Astrocyte of the hippocampus (primary cell): ENCODE data around the gene DNAH2.

Source experiments
- DNase-seq: peaks from one replicate; pipeline ENCODE4 v3.0.0; 2011; ENCODE audit warnings: low read depth, low spot score

DNAH2 gene

DNA sequence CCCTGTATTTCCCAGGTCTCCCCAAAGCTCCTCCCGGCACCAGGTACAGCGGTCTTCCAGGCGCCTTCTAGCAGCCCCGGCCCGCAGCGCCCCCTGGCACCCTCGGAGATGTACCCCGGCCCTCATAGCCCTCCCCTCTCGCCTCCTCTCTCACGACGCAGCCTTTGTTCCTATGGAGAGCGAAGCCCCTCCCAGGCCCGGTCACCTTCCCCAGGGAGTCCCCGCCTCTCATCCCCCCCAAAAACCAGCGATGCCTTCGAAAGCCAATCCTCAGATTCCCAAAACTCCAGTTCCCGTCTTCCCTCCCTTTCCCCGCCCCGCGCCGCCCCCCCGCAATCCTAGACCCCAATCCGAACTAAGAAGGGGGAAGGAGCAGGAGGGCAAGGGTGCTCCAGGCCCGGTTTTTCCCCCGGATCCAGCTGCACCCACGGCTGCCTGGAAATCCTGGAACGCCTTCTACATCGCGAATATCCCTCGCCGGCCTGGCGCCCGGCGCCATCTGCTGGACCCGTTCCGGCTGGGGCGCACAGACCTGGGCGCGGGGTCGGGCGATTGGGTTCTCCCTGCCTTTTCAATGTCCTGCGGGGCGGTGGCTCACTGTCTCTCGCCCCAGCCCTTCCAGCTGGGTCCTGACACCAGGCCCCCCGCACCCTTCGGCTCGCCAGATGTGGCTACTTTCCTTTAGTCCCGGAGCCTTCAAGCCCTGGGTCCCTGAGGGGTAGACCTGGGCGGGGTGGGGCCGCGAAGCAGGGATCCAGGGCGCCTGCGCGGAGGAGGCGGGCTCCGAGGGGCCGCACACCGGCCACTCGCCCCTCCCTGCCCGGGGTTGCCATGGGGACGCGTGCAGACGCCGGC lies at the start of gene DNAH2:
DNAH2 (plus strand) TSS at position 844 of the 855 bp plus-strand sequence. CDS start 1,991 bp downstream, outside the sequence.
- DNase-seq, result peak; percentile 96

- no peak for DNase-seq
Observed at GRCh38 chr17:7668482-7668881, 49.1 kb upstream of the DNAH2 start.

GRCh38 chr17:7673239-7673638 lies 44.3 kb upstream of the DNAH2 start:
- no peak for DNase-seq

DNA sequence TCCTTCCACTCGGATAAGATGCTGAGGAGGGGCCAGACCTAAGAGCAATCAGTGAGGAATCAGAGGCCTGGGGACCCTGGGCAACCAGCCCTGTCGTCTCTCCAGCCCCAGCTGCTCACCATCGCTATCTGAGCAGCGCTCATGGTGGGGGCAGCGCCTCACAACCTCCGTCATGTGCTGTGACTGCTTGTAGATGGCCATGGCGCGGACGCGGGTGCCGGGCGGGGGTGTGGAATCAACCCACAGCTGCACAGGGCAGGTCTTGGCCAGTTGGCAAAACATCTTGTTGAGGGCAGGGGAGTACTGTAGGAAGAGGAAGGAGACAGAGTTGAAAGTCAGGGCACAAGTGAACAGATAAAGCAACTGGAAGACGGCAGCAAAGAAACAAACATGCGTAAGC lies 42.6 kb upstream of the DNAH2 start:
- DNase-seq, result no peak

- peak; percentile 37 for DNase-seq
Observed at GRCh38 chr17:7676533-7676932, 41.0 kb upstream of the DNAH2 start.

DNA sequence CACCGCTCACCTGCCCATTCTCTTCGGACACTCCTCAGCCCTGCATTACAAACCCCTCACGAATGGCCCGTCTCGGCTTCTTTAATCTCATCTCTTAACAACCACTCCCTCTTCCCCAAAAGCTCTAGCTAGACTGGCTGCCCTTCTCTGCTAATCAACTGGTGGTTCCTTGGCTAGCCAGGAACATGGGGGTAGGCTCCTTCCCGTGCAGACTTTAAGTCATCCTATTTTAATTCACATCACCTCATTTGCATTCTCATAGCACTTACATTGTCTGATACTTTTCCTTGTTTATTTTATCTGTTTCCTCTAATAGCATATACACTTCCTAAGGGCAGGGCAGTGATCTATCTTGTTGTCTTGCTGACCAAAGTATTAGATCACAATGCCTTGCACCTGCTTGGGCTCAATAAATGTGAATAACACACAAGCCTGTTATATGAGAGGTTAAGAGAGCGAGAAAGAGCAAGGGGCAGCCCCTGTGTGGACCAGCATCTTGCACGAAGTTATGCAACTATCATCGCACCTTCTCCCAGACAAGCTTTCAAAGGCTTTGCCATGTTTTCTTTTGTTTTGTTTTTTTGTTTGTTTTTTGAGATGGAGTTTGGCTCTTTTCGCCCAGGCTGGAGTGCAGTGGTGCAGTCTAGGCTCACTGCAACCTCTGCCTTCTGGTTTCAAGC lies 40.0 kb upstream of the DNAH2 start:
- DNase-seq, result no peak

DNA sequence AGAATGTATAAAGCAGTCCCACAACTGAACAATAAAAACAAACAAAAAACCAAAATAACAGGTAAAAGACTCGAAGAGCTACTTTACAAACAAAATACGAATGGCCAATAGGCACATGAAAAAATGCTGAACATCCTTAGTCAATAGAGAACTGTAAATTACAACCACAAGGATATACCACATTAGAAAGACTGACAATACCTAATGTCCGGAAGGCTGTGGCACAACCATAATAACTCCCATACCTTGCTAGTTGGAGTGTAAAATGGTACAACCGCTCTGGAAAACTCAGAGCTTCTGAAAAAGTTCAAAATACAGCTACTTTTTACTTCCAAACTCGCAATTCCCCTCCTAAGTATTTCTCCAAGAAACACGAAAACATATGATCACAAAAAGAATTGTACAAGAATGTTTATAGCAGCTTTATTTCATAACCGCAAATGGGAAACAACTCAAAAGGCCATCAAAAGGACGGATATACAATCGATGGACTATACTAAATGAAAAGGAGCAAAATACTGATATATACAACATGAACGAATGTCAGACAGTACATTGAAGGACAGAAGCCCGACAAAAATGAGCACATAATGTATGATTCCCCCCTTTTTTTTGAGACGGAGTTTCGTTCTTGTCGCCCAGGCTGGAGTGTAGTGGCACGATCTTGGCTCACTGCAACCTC lies 32.6 kb upstream of the DNAH2 start:
- peak; percentile 14 for DNase-seq

- DNase-seq, result peak; percentile 96
Observed at GRCh38 chr17:7685533-7686221, 31.9 kb upstream of the DNAH2 start.

GRCh38 chr17:7686222-7687071 lies 31.1 kb upstream of the DNAH2 start:
- DNase-seq, result peak; percentile 92

GRCh38 chr17:7687072-7687907 lies 30.3 kb upstream of the DNAH2 start, which contains the start of gene TP53:
Gene TP53, minus strand, starts transcription at chr17:7687490. Its CDS starts 10,896 bp downstream, at chr17:7676594.
- DNase-seq, result peak; percentile 95

DNA sequence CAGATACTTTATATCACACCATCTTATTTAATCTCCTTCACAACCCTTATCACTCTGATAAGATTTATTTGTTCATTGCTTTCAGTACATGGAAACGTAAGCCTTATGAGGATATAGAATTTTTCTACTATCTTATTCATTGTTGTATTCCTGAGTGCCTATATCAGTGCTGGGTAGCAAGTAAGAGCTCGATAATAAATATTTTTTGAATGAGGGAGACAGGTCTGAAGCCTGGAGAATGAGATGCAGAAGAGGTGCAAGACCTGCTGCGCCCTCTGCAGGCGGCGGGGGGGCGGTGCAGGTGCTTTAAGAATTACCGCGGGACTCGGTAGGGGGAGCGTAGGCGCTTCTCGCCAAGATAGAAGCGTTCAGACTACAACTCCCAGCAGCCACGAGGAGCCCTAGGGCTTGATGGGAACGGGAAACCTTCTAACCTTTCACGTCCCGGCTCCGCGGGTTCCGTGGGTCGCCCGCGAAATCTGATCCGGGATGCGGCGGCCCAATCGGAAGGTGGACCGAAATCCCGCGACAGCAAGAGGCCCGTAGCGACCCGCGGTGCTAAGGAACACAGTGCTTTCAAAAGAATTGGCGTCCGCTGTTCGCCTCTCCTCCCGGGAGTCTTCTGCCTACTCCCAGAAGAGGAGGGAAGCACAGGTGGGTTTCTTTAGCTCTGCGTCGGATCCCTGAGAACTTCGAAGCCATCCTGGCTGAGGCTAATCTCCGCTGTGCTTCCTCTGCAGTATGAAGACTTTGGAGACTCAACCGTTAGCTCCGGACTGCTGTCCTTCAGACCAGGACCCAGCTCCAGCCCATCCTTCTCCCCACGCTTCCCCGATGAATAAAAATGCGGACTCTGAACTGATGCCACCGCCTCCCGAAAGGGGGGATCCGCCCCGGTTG lies 29.4 kb upstream of the DNAH2 start, which contains the start of gene WRAP53:
WRAP53 (plus strand) TSS at position 570 of the 900 bp plus-strand sequence; CDS start at position 742, 172 bp downstream.
- peak; percentile 100 for DNase-seq

- no peak for DNase-seq
Observed at GRCh38 chr17:7688808-7689316, 28.7 kb upstream of the DNAH2 start.

- no peak for DNase-seq
Observed at GRCh38 chr17:7695586-7695985, 22.0 kb upstream of the DNAH2 start.

DNA sequence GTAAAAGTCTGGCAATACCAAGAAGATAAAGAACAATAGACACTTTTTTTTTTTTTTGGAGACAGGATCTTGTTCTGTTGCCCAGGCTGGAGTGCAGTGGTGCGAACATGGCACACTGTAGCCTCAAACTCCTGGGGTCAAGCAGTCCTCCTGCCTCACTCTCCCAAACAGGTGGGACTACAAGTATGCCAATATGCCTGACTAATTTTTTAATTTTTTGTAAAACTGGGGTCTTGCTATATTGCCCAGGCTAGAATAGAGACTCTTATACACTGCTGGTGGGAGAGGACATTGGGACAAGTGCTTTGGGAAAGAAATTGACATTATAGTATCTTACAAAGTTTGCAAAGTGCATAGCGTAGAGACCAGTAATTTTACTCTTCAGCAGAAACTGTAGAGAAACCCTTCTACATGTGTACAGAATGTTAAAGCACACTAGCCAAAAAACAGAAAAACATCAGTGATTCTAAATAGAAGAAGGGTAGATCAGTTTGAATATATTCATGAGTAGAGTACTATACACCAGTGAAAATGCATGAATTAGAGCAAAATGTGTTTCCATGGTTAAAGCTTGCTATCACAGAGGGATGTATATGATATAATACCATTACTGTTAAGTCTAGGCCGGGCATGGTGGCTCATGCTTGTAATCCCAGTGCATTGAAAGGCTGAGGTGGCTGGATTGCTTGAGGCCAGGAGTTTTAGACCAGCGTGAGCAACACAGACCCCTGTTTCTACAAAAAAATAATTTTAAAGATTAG lies 19.5 kb upstream of the DNAH2 start:
- no peak for DNase-seq

GRCh38 chr17:7700510-7700909 lies 17.0 kb upstream of the DNAH2 start:
- DNase-seq, result no peak

GRCh38 chr17:7701681-7702080 lies 15.9 kb upstream of the DNAH2 start:
- no peak for DNase-seq

- no peak for DNase-seq
Observed at GRCh38 chr17:7702776-7703175, 14.8 kb upstream of the DNAH2 start.
